ENCODE data around the gene GOLT1B.
A peak's percentile ranks its signal among the peaks of the same experiment; 100 is the strongest.

The GOLT1B gene

GRCh38 chr12:21526053-21526452, 24.5 kb downstream of the GOLT1B start, which contains the start of gene SPX:
TSS of gene SPX (plus strand) at chr12:21526296. CDS start at chr12:21526473, 177 bp downstream.
- DNase-seq, result no peak

GRCh38 chr12:21526721-21527345, 25.2 kb downstream of the GOLT1B start:
- DNase-seq, result no peak

- peak; percentile 87 for DNase-seq
These were observed 26.0 kb downstream of the GOLT1B start for GRCh38 chr12:21527451-21528180.

GRCh38 chr12:21528953-21529352, 27.4 kb downstream of the GOLT1B start:
- no peak for DNase-seq

- DNase-seq, result no peak
These were observed 27.9 kb downstream of the GOLT1B start for GRCh38 chr12:21529456-21529855.

- DNase-seq, result peak; percentile 23
These were observed 36.6 kb downstream of the GOLT1B start for GRCh38 chr12:21538061-21538653.

- DNase-seq, result no peak
These were observed 38.2 kb downstream of the GOLT1B start for GRCh38 chr12:21539797-21540196.

- DNase-seq, result no peak
These were observed 40.2 kb downstream of the GOLT1B start for GRCh38 chr12:21541773-21542172.

- no peak for DNase-seq
These were observed 40.8 kb downstream of the GOLT1B start for GRCh38 chr12:21542403-21542802.

GRCh38 chr12:21543151-21543550, 41.6 kb downstream of the GOLT1B start:
- DNase-seq, result no peak

GRCh38 chr12:21545557-21545956, 44.0 kb downstream of the GOLT1B start:
- no peak for DNase-seq

GRCh38 chr12:21546716-21547115, 45.1 kb downstream of the GOLT1B start:
- no peak for DNase-seq

GRCh38 chr12:21547437-21547836, 45.8 kb downstream of the GOLT1B start:
- no peak for DNase-seq

- peak; percentile 55 for DNase-seq
These were observed 50.4 kb downstream of the GOLT1B start for GRCh38 chr12:21551841-21552465.

- peak; percentile 72 for DNase-seq
These were observed 51.2 kb downstream of the GOLT1B start for GRCh38 chr12:21552635-21553328.

GRCh38 chr12:21553329-21553675, 51.7 kb downstream of the GOLT1B start:
- peak; percentile 72 for DNase-seq

- DNase-seq, result no peak
These were observed 56.6 kb downstream of the GOLT1B start for GRCh38 chr12:21558100-21558679.

GRCh38 chr12:21559855-21560569, 58.4 kb downstream of the GOLT1B start:
- DNase-seq, result no peak

- DNase-seq, result no peak
These were observed 59.6 kb downstream of the GOLT1B start for GRCh38 chr12:21561158-21561557.

- DNase-seq, result no peak
These were observed 61.3 kb downstream of the GOLT1B start for GRCh38 chr12:21562859-21563258.

GRCh38 chr12:21566223-21566906, 64.8 kb downstream of the GOLT1B start:
- DNase-seq, result no peak
